ENCODE results near the gene S1PR4. TPM values are rescaled to one million over a fixed set of nuclear protein-coding genes. Genes with fewer than 3 reads are reported as not detected.
"Not testable (repeated sequence)": the region's sequence is repeated elsewhere in the genome, so short reads cannot be mapped to it uniquely, and the experiment has no call there.

S1PR4 gene
- total RNA-seq, 1 donor from 2014 or later: 0.41 TPM

GRCh38 chr19:3210347-3211017 is 31.9 kb downstream of the S1PR4 start:
- no peak for DNase-seq (ENCODE audit: low spot score in 2 of 2)
- FAIRE-seq: no peak

- DNase-seq (ENCODE audit: low spot score in 2 of 2) (no peak), FAIRE-seq (no peak)
Measured at GRCh38 chr19:3211191-3211590, 32.6 kb downstream of the S1PR4 start.

DNA sequence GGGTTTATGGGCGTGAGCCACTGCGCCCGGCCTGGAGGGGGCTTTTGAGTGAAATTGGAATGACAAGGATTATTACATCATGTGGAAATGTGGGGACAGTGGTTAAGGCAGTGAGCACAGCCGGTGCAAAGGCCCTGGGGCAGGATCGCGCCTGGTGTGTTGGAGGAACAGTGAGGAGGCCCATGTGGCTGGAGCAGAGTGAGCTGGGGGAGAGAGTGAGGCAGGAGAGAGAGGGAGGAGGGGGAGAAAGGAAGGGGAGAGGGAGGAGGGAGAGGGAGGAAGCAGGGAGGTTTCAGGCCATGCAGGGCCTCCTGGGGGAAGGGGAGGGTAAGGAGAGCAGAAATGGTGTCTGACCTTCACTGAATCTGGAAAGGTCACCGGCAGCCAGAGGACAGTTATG is 34.6 kb downstream of the S1PR4 start:
- FAIRE-seq (no peak), DNase-seq (ENCODE audit: low spot score in 2 of 2) (no peak)

GRCh38 chr19:3216874-3217273 is 38.3 kb downstream of the S1PR4 start:
- no peak for FAIRE-seq

DNA sequence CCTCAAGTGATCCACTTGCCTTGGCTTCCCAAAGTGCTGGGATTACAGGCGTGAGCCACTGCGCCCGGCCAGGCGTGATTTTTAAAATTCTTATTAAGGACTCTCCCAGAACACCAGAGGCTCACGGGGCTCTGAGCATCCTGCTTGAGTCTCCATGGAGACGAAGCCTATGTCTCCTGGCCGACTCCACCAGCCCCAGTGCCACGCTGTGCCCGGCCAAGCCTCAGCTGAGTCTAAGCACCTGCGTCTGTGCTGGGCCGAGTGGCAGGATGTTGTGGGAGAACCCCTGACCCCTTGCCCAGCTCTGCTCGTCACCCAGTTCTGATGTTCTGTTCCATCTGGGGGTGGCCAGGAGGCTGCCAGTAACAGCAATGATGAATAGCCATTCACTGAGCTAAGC is 42.0 kb downstream of the S1PR4 start:
- DNase-seq (ENCODE audit: low spot score in 2 of 2) (peak in 1 of 2 donors; percentile 6), FAIRE-seq (no peak)

More at GRCh38 chr19:3216874-3217273, 38.3 kb downstream of the S1PR4 start:
- no peak for DNase-seq (ENCODE audit: low spot score in 2 of 2)

DNA sequence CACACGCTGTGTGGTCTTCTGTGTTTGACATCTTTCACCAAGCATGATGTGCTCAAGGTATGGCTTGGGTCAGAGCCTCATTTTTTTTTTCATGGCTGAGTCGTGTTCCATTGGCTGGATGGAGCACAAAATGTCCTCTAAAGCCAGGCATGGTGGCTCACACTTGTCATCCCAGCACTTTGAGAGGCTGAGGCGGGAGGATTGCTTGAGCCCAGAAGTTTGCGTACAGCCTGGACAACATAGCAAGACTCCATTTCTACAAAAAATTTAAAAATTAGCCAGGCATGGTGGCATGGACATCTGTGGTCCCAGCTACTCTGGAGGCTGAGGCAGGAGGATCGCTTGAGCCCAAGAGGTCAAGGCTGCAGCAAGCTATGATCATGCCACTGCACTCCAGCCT is 43.0 kb downstream of the S1PR4 start:
- DNase-seq (ENCODE audit: low spot score in 2 of 2); FAIRE-seq: not testable (repeated sequence)

DNA sequence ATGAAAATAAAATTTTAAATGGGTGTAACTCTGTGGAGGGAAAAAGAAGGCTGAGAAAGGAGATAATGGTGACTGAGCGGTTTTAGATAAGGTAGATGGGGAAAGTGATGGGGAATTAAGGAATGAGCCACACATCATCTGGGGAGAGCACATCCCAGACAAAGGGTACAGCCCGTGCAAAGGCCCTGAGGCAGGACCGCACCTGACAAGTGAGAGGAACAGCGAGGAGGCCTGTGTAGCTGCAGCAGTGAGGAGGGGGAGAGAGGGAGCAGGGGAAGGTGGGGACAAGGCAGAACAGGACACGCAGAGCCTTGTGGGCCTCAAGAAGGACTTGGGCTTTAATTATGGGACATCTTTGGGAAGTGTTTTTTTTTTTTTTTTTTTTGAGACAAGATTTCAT is 44.1 kb downstream of the S1PR4 start:
- DNase-seq (ENCODE audit: low spot score in 2 of 2) (no peak), FAIRE-seq (no peak)

DNA sequence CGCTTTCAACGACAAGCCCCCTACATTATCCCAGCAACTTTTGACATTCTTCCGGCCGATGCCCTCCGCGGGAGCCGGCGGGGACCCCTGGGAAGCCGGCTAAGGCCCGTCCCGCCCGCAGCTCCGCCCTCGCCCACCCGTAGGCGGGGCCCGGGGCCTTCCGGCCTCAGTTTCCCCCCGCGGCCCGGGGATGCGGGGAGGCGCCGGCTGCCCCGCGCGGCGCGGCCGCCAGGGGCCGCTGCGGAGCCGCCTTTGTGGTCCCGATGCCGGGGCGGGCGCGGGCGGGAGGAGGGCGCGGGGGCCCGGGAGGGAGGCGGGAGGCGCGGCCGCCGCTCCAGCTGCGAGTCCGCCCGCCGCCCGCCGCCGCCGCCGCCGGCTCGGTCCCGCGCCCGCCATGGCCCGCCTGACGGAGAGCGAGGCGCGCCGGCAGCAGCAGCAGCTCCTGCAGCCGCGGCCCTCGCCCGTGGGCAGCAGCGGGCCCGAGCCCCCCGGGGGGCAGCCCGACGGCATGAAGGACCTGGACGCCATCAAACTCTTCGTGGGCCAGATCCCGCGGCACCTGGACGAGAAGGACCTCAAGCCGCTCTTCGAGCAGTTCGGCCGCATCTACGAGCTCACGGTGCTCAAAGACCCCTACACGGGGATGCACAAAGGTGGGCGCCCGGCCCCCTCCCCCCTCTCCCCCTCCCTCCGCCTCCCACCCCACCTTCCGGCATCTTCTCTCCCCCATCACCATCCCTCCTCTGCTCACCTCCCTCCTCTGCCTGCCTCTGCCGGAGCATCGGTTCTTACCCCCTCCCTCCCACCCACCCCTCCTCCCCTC is 46.0 kb downstream of the S1PR4 start, which contains the start of gene CELF5:
CELF5 (plus strand) TSS at position 316 of the 823 bp plus-strand sequence; CDS start at position 395, 79 bp downstream.
- FAIRE-seq: no peak
- peak; percentile 88 to 89 for DNase-seq (ENCODE audit: low spot score in 2 of 2)

DNA sequence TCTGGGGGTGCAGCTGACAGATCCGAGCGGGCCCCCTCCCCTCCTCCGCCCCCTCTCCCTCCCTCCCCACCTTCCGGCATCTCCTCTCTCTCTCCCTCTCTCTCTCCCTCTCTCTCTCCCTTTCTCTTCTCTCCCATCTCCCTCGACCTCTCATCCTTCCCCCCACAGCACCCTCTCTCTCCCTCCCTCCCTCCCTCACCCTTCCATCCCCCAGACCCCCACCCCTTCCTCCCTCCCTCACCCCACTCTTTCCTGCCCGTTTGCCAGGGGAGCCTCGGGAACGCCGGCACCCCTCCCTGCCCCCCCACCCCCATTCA is 46.6 kb downstream of the S1PR4 start:
- DNase-seq (ENCODE audit: low spot score in 2 of 2) (no peak), FAIRE-seq (no peak)

DNA sequence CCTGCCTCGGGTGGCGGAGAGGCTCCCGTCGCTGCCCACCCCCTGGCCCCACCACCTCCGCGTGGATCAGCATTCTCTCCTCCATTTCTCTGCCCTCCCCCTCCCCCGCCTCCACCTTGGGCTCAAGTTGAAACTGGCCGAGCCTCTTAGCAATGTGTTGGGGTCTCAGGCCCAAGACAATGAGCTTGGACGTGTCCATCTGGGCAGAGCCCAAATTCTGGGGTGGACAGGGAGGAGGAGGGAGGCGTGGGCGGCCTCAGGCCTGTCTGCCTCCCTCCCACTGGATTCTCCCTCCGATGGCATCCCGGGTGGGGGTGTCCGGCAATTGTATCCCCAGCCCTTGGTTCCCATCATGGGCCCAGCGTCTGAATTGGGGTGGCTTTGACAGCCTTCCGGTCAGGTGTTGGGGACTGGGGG is 47.1 kb downstream of the S1PR4 start:
- no peak for DNase-seq (ENCODE audit: low spot score in 2 of 2)
- FAIRE-seq: no peak

DNA sequence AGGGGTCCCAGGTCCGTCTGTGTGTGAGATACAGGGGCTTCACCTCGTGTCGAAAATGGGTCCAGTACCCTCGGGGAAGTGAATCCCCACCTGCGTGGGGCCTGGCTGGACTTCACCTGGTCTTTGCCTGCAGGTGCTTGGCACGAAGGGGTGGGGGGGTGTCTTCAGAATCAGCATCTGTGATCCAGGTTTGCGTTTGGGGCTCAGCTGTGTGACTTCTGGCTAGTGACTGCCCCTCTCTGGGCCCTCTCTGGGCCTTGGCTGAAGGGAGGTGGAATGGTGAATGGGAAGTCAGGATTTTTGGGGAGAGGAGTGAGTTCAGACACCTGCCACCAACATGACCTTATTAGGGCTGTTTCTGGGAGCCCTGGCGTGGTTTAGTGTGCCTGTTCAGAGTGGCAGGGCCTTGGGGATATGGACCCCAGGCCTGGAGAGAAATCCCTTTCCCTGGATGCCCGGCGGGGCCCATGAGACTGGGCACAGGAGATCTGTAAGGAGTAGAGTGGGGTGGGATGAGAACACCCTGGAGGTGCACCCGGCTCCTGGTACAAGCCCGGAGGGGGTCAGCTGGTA is 48.6 kb downstream of the S1PR4 start:
- FAIRE-seq: no peak
- DNase-seq (ENCODE audit: low spot score in 2 of 2): no peak

DNA sequence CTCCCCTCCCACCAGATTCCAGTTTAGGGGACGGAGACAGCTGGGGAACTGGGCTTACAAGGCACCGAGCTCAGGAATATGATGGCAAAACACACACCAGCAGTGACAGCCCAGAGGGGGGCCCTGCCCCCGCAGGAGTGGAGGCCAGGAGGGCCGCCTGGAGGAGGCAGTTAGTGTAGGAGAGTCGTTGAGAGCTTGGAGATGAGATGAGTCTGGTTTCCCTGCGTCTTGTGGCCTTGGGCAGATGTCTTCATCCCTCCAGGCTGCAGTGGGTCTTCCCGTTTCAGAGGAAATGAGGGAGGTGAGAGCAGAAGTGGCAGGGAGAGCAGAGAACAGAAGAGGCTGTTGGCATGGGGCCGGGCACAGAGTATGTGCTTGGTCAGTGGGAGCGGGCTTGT is 50.8 kb downstream of the S1PR4 start:
- FAIRE-seq: no peak
- no peak for DNase-seq (ENCODE audit: low spot score in 2 of 2)

Other genes starting within 250 kb of the S1PR4 start
- 6.9 TPM for gene ZNF77, start 233.8 kb upstream of the S1PR4 start, total RNA-seq
- 0.82 TPM for gene TLE6, start 201.2 kb upstream of the S1PR4 start, total RNA-seq
- 5.3 TPM for gene TLE2, start 149.5 kb upstream of the S1PR4 start, total RNA-seq
- gene TLE5, start 116.3 kb upstream of the S1PR4 start, total RNA-seq: 97.4 TPM
- gene GNA11, start 84.4 kb upstream of the S1PR4 start, total RNA-seq: 48.1 TPM
- gene GNA15, start 42.7 kb upstream of the S1PR4 start, total RNA-seq: 0.82 TPM
- 13.9 TPM for gene NCLN, start 7.2 kb downstream of the S1PR4 start, total RNA-seq
- 50.1 TPM for gene CELF5, start 45.9 kb downstream of the S1PR4 start, total RNA-seq
- 1.2 TPM for gene NFIC, start 187.8 kb downstream of the S1PR4 start, total RNA-seq